Lung (tissue), 12 donors: ENCODE data around the gene ANXA2R. TPM values are rescaled to one million over a fixed set of nuclear protein-coding genes. Genes with fewer than 3 reads are reported as not detected.
A peak's percentile ranks its signal among the peaks of the same experiment; 100 is the strongest.

Experiments used
- ATAC-seq: fragments of 200-7000 bp; cut with Tn5 transposase; one replicate; pipeline ENCODE4 v1.9.1; 2020; ENCODE audit warnings: moderate number of reproducible peaks; ENCODE audit not compliant: insufficient read depth, low FRiP score
- DNase-seq, 3 donors: peaks; one replicate each; pipeline ENCODE4 v3.0.0-alpha.2; 2013 to 2017
- H3K27ac ChIP-seq, 2 donors: one replicate each; pipeline ENCODE4 v1.5.1; 2013; ENCODE audit warnings: mild to moderate bottlenecking in 2 of 2, moderate library complexity in 2 of 2, control low read depth in 1 of 2, inconsistent platforms in 1 of 2, low read depth in 1 of 2, low read length in 1 of 2
- H3K27me3 ChIP-seq, 3 donors: one replicate each; pipeline ENCODE4 v1.5.1; 2013; ENCODE audit warnings: low read length in 2 of 3; ENCODE audit not compliant: control insufficient read depth in 3 of 3, insufficient read depth in 3 of 3
- H3K36me3 ChIP-seq, 4 donors: one replicate each; pipeline ENCODE4 v1.5.1; 2013; ENCODE audit warnings: low read length in 4 of 4, mild to moderate bottlenecking in 1 of 4, moderate library complexity in 1 of 4; ENCODE audit not compliant: control insufficient read depth in 4 of 4, insufficient read depth in 4 of 4
- H3K4me1 ChIP-seq, 5 donors: one replicate each; pipeline ENCODE4 v1.5.1; 2013; ENCODE audit warnings: low read length in 5 of 5, mild to moderate bottlenecking in 2 of 5, moderate library complexity in 1 of 5; ENCODE audit not compliant: control insufficient read depth in 5 of 5, insufficient read depth in 5 of 5
- H3K4me3 ChIP-seq: one replicate; pipeline ENCODE4 v1.5.1; 2013; ENCODE audit warnings: mild to moderate bottlenecking, control low read depth, moderate library complexity
- H3K9ac ChIP-seq, 2 donors: one replicate each; pipeline ENCODE4 v1.5.1; 2013; ENCODE audit warnings: low read length in 2 of 2, control low read depth in 1 of 2; ENCODE audit not compliant: insufficient read depth in 1 of 2
- H3K9me3 ChIP-seq, 4 donors: one replicate each; pipeline ENCODE4 v1.5.1; 2013; ENCODE audit warnings: low read length in 3 of 4, mild to moderate bottlenecking in 1 of 4, moderate library complexity in 1 of 4; ENCODE audit not compliant: control insufficient read depth in 4 of 4, insufficient read depth in 3 of 4
- CTCF ChIP-seq: IDR thresholded peaks from 2 replicates; pipeline ENCODE4 v1.5.1; 2012; ENCODE audit warnings: mild to moderate bottlenecking; ENCODE audit errors: control extremely low read depth, extremely low read depth
- WGBS, 2 donors: extraction: QIAGEN DNeasy Blood & Tissue Kit; methylation state at CpG; one replicate each; pipeline ENCODE4 v1.1.7; 2013; 5-methylcytosine and 5-hydroxymethylcytosine counted together
- polyA plus RNA-seq, 2 donors: library from polyadenylated mRNA; stranded (reverse); fragments of 200-250 nt; gene quantifications; one replicate each; pipeline ENCODE4 v1.2.1, GENCODE V29; 2013
- total RNA-seq, 2 donors: library from RNA; depleted of rRNA in 1 of 2; stranded (reverse); fragments of >200 nt in 1 of 2; gene quantifications; one replicate each; pipeline ENCODE4 v1.2.1, GENCODE V29; 2014 to 2021
- donor health status: control.
- donor health status: control.
- donor health status: Bipolar disorder and iron deficiency.
- donor health status: healthy.
- donor health status: DM: yes; HTN: yes; CAD: no.

ANXA2R gene
- total and polyA plus RNA-seq, 4 donors: 4.0 to 5.2 (median 4.8) TPM

DNA sequence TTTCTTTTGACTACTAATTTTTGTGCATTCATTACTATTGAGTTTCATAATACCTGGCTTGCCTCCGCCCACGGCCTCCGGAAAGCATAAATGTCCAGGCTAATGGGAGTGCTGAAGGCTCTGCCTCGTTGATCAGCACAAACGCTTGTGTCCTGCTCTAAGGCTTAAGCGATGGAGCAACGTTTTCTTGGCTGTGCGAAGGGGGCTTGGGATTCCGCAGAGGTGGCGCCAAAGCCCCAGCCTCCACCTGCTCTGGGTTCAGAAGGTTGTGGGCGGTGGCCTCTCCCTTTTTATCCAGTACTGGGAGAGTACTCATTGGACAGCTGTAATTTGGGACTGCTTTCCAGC, 19.7 kb downstream of the ANXA2R start:
- Histone ChIP-seq H3K36me3 (no peaks in the 10 kb centered on the region), H3K9me3 (peaks cover 0 to 11% (median 0%) of the 10 kb centered on the region in 4 donors), H3K4me1 (peaks cover 0 to 17% (median 3%) of the 10 kb centered on the region in 5 donors), H3K27me3 (peaks cover 0 to 90% (median 87%) of the 10 kb centered on the region in 3 donors), H3K4me3 (no peak overlapping the region), H3K9ac (no peak overlapping the region), H3K27ac (peak overlapping the region; percentile 38 to 84)
- no peak for TF ChIP-seq CTCF
- DNase-seq: peak in 1 of 3 donors; percentile 29
- ATAC-seq: no peak
- 13 to 27% methylated on average over 11 of the region's 11 CpGs for WGBS, 2 donors

DNA sequence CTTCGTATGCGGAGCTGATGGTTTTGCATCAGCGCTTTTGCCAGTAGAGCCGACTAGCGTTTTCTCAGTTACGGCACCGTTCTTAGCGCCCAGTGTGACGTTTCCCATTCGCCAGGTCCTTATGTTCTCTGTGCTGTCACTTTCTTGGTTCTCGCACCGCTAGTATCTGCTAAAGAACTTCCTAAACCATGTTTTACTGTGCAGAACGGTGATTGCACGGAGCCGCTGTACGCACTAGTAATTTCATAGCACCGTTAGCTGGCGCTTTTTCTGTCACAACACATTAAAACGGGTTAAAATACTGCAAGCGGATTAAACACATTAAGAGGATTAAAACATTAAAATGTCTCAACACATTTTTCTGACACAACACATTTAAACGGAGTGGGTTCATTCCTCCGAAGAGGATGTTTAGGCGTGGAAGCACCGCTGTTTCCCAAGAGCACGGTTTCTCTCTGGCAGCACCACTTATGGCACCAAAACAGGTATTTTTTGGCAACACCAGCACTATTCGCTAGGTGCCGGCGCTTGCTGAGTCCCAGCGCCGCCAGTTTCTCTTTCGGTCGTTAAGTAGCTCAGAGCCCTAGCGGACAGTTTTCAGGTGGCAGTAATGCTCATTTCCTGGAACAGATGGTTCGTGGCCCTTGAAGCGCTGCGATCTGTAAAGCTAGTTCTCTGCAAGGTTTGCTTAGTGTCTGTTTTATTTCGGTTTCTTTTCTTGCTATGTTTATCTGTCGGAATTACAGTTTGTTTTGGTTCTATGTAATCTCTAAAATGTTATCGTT, 20.3 kb downstream of the ANXA2R start:
- Histone ChIP-seq H3K4me3 (peak overlapping the region; percentile 36), H3K4me1 (peaks cover 0 to 17% (median 3%) of the 10 kb centered on the region in 5 donors), H3K27ac (peak overlapping the region; percentile 50 to 87), H3K36me3 (no peaks in the 10 kb centered on the region), H3K9me3 (peaks cover 0 to 11% (median 0%) of the 10 kb centered on the region in 4 donors), H3K27me3 (peaks cover 0 to 93% (median 87%) of the 10 kb centered on the region in 3 donors), H3K9ac (peak overlapping the region in 1 of 2 donors; percentile 26)
- peak; percentile 70 for ATAC-seq
- 4 to 11% methylated on average over 39 of the region's 39 CpGs for WGBS, 2 donors
- DNase-seq: peak; percentile 67 to 79 (median 74)
- no peak for TF ChIP-seq CTCF

GRCh38 chr5:43019291-43019613, 20.9 kb downstream of the ANXA2R start:
- no peak overlapping the region for H3K9ac ChIP-seq
- H3K4me3 ChIP-seq: peak overlapping the region; percentile 36
- peak overlapping the region; percentile 50 to 87 for H3K27ac ChIP-seq
- ATAC-seq (no peak), DNase-seq (peak in 2 of 3 donors; percentile 42 to 76)
- peaks cover 0 to 89% (median 84%) of the 10 kb centered on the region in 3 donors for H3K27me3 ChIP-seq
- WGBS, 2 donors: 5 to 20% methylated on average over 6 of the region's 6 CpGs
- H3K36me3 ChIP-seq: no peaks in the 10 kb centered on the region
- H3K9me3 ChIP-seq: peaks cover 0 to 11% (median 0%) of the 10 kb centered on the region in 4 donors
- peaks cover 0 to 17% (median 3%) of the 10 kb centered on the region in 5 donors for H3K4me1 ChIP-seq
- no peak for TF ChIP-seq CTCF
